ENCODE results near the gene TRIM44. TPM values are rescaled to one million over a fixed set of nuclear protein-coding genes. Genes with fewer than 3 reads are reported as not detected.
"Not testable (repeated sequence)": the region's sequence is repeated elsewhere in the genome, so short reads cannot be mapped to it uniquely, and the experiment has no call there.

TRIM44 gene
- total RNA-seq, 1 donor from 2014 or later, result 22.8 TPM

DNA sequence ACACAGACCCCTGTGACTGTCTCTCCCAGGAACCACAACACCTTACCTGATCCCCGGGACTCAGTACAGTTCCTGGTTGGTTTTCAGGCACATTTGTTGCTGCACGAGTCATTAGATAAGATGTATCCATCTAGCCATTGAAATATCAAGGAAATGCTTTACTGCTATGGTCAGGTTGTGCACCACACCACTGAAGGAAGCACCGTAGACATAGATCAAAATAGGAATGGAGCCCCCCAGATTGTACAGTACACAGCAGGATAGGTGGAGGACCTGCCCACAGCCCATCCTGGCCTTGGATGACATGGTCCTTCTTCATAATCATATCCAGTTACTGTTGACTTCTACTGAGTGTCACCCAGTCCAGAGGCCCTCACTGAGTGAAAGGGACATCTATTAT is 195.3 kb downstream of the TRIM44 start:
- peaks cover 3% of the 10 kb centered on the region for H3K27me3 Mint-ChIP-seq (ENCODE audit: low read depth)
- intact Hi-C loops (cut with micrococcal nuclease), result no loop called here
- H3K4me1 Mint-ChIP-seq (ENCODE audit: low read depth), result no peaks in the 10 kb centered on the region
- no peak overlapping the region for H3K27ac Mint-ChIP-seq
- no peaks in the 10 kb centered on the region for H3K36me3 Mint-ChIP-seq (ENCODE audit: low read depth)
- DNase-seq (ENCODE audit: low spot score), result no peak
- no peak overlapping the region for H3K4me3 Mint-ChIP-seq (ENCODE audit: low read depth)
- no peaks in the 10 kb centered on the region for H3K9me3 Mint-ChIP-seq

DNA sequence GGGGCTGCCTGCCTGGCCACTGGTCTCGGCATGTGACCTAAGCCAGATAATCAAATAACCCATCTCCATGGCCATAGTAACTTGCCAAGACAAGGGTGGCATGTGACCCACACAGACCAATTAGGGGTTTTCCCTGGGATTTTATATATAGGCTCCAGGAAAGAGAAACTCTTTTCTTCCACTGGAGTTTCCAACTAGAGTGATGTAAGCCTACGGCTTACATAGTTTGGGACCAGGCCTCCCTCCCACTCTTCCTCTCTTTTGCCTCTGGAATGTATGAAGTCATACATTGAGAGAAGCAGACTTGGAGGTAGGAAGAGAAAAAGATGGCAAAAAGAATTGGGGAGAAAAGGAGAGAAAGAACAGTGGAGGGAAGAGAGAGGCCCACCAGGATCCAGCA is 196.7 kb downstream of the TRIM44 start:
- peaks cover 3% of the 10 kb centered on the region for H3K27me3 Mint-ChIP-seq (ENCODE audit: low read depth)

DNA sequence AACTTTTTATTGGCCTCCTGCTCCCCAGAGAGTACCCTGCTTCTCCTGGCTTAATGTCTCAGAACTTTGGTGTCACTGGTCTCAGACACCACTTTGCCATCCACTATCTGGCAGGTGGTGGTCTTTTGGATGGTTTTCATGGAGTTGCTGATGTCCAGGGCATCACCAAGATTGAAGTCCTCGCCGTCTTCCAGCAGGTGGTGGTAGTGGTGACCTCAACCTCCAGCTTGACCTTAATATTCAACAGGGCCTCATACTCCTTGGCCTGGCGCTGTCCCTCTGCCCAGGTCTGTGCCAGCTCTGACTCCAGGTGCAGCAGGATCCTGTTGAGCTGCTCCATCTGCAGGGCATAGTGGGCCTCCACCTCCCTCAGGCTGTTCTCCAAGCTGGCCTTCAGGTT is 197.6 kb downstream of the TRIM44 start:
- H3K9me3 Mint-ChIP-seq; intact Hi-C loops (cut with micrococcal nuclease); H3K27me3 Mint-ChIP-seq (ENCODE audit: low read depth); H3K36me3 Mint-ChIP-seq (ENCODE audit: low read depth); DNase-seq (ENCODE audit: low spot score); H3K4me1 Mint-ChIP-seq (ENCODE audit: low read depth); H3K27ac Mint-ChIP-seq; H3K4me3 Mint-ChIP-seq (ENCODE audit: low read depth): not testable (repeated sequence)

More for the DNA sequence above, 196.7 kb downstream of the TRIM44 start:
- intact Hi-C loops (cut with micrococcal nuclease), result no loop called here
- Mint-ChIP-seq H3K4me3 (ENCODE audit: low read depth) (no peak overlapping the region), H3K4me1 (ENCODE audit: low read depth) (no peaks in the 10 kb centered on the region), H3K9me3 (peaks cover 3% of the 10 kb centered on the region), H3K27ac (no peak overlapping the region), H3K36me3 (ENCODE audit: low read depth) (no peaks in the 10 kb centered on the region)
- no peak for DNase-seq (ENCODE audit: low spot score)

DNA sequence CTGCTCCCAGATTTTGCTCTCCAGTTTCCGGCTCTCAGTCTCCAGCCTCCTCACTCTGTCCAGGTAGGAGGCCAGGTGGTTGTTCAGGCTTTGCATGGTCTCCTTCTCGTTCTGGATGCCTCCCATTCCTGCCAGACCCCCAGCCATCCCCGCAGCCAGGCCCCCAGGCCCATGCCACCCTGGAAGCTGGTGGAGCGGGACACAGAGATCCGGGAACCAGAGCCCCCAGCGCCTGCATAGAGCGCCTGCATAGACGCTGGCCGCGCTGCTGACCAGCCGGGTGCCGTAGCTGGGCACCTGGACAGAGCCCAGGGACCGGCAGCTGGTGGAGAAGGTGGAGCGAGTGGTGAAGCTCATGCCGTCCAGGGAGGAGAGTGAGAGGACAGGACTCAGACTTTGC is 198.6 kb downstream of the TRIM44 start:
- no peak for DNase-seq (ENCODE audit: low spot score)
- Mint-ChIP-seq H3K9me3 (peaks cover 3% of the 10 kb centered on the region), H3K27ac (no peak overlapping the region), H3K4me1 (ENCODE audit: low read depth) (no peaks in the 10 kb centered on the region), H3K4me3 (ENCODE audit: low read depth) (no peak overlapping the region), H3K36me3 (ENCODE audit: low read depth) (no peaks in the 10 kb centered on the region), H3K27me3 (ENCODE audit: low read depth) (no peaks in the 10 kb centered on the region)
- intact Hi-C loops (cut with micrococcal nuclease), result no loop called here

DNA sequence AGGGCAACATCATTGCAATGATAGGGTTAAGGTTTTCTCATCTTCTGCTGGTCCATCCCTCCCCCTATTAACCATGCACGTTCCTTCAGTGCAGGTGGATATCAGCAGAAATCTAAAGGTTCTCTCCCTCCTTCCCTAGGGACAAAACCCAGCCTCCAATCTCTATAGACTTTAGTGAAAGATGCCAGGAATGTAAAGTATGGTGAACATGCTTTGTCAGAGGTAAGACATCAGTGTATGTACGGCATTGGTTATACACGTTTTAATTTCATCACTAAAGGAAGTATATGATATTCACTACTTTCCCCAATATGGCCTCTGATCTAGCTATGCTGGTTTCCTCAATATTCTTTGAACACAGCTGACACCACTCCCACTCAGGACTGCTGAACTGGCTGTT is 200.1 kb downstream of the TRIM44 start:
- Mint-ChIP-seq H3K27me3 (ENCODE audit: low read depth) (no peaks in the 10 kb centered on the region), H3K9me3 (peaks cover 7% of the 10 kb centered on the region), H3K36me3 (ENCODE audit: low read depth) (no peaks in the 10 kb centered on the region), H3K27ac (no peak overlapping the region), H3K4me1 (ENCODE audit: low read depth) (no peaks in the 10 kb centered on the region), H3K4me3 (ENCODE audit: low read depth) (no peak overlapping the region)
- intact Hi-C loops (cut with micrococcal nuclease), result no loop called here
- no peak for DNase-seq (ENCODE audit: low spot score)

DNA sequence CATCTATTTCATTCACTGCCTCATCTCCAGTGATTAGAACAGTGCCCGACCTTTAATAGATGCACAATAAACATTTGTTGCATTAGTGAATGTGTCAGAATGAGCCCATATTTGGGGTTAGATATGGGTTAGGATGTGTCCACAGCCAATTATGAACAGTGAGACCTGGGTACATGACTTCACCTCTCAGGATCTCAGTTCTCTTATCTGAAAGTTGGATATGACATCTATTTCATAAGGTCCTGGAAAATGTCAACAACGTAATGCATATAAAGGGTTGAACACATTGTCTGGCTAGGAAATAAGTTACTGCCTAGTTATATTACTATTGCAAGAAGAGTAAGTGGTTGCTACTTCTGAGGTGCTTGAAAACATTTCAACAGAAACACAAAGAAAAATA is 201.6 kb downstream of the TRIM44 start:
- H3K9me3 Mint-ChIP-seq, result peaks cover 18% of the 10 kb centered on the region
- intact Hi-C loops (cut with micrococcal nuclease), result no loop called here
- H3K27ac Mint-ChIP-seq, result no peak overlapping the region
- no peak overlapping the region for H3K4me3 Mint-ChIP-seq (ENCODE audit: low read depth)
- H3K36me3 Mint-ChIP-seq (ENCODE audit: low read depth), result no peaks in the 10 kb centered on the region
- no peaks in the 10 kb centered on the region for H3K27me3 Mint-ChIP-seq (ENCODE audit: low read depth)
- no peak for DNase-seq (ENCODE audit: low spot score)
- no peaks in the 10 kb centered on the region for H3K4me1 Mint-ChIP-seq (ENCODE audit: low read depth)

DNA sequence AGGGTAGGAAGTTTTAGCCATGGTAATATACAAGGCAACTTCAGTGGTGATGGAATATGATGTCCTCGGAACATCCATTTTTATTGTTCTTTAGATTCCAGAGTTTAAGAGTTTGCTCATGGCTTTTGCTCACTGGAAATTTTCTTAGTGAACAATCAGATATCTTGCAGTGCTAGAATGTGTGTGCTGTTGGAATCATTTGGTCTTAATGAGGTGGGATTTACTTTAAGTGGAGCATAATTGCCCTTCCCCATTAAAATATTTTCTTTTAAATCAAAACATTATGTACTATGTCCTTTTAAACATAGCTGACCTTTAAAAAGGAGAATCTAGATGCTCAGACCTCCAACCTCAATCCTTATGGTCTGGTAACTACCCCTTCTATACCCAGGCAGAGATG is 204.0 kb downstream of the TRIM44 start:
- H3K4me3 Mint-ChIP-seq (ENCODE audit: low read depth), result no peak overlapping the region
- peaks cover 18% of the 10 kb centered on the region for H3K9me3 Mint-ChIP-seq
- no peak overlapping the region for H3K27ac Mint-ChIP-seq
- H3K27me3 Mint-ChIP-seq (ENCODE audit: low read depth), result no peaks in the 10 kb centered on the region
- no peaks in the 10 kb centered on the region for H3K4me1 Mint-ChIP-seq (ENCODE audit: low read depth)
- intact Hi-C loops (cut with micrococcal nuclease), result no loop called here
- H3K36me3 Mint-ChIP-seq (ENCODE audit: low read depth), result no peaks in the 10 kb centered on the region
- DNase-seq (ENCODE audit: low spot score), result no peak

Other genes starting within 250 kb of the TRIM44 start
- not detected in 2 replicates for gene SLC1A2, start 243.2 kb upstream of the TRIM44 start, total RNA-seq
- not detected in 2 replicates for gene PAMR1, start 137.2 kb upstream of the TRIM44 start, total RNA-seq
- gene FJX1, start 44.3 kb upstream of the TRIM44 start, total RNA-seq, result 0.09 TPM in 2 replicates

Measured in activated T-helper 2 cell treated with anti-CD3 and anti-CD28 coated beads, Interferon-gamma antibody, Interleukin-2, Interleukin-4, amounts not matched to agents 10 μg/mL and 5 μg/mL and 100 μg/mL, durations not matched to agents 14 hours and 24 hours and 36 hours (primary cell).